Inferior parietal cortex (tissue), 1 donor: Measurements from ENCODE around the gene KREMEN2.
"Not testable (repeated sequence)": the region's sequence is repeated elsewhere in the genome, so short reads cannot be mapped to it uniquely, and the experiment has no call there.

Experiments
- DNase-seq: peaks from one replicate; pipeline ENCODE4 v3.0.0-alpha.2; 2016; ENCODE audit errors: extremely low spot score

Gene KREMEN2, protein sequence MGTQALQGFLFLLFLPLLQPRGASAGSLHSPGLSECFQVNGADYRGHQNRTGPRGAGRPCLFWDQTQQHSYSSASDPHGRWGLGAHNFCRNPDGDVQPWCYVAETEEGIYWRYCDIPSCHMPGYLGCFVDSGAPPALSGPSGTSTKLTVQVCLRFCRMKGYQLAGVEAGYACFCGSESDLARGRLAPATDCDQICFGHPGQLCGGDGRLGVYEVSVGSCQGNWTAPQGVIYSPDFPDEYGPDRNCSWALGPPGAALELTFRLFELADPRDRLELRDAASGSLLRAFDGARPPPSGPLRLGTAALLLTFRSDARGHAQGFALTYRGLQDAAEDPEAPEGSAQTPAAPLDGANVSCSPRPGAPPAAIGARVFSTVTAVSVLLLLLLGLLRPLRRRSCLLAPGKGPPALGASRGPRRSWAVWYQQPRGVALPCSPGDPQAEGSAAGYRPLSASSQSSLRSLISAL

DNA sequence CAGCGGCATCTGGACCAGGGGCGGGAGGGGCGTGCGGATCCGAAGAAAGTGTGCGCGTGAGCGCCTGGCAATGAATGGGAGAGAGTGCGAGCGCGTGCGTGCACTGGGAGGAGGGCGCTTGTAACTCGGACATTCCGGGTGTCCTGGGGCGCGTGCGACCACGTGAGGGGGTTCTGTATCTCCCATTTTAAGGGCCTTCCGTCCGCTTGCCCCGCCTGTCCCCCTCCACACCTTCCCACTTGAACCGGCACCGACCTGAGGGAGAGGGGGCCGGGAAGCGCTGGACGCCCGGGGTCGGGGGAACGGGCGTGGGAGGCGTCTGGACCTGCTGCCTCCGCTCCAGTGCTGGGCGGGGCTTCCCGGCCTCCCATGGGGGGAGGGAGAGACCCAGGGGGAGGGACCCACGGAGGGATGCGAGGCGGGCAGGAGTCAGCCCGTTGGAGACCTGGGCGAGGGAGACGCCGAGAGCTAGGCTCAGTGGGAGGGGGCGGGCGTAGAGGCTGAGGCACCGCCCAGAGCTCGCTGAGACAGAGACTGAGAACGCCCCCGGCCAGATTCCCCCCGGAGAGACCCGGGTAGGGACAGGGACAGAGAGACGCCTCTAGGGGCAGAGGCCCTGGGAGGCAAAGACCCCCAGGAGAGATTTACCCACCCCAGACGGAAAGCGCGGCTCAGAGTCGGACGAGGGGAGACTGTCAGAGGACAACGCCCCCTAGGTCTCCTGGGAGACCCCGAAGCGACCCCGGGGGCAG, at the start of gene KREMEN2:
KREMEN2 (plus strand) TSS at position 553 of the 752 bp plus-strand sequence. CDS start 246 bp downstream, outside the sequence.
- no peak for DNase-seq

DNA sequence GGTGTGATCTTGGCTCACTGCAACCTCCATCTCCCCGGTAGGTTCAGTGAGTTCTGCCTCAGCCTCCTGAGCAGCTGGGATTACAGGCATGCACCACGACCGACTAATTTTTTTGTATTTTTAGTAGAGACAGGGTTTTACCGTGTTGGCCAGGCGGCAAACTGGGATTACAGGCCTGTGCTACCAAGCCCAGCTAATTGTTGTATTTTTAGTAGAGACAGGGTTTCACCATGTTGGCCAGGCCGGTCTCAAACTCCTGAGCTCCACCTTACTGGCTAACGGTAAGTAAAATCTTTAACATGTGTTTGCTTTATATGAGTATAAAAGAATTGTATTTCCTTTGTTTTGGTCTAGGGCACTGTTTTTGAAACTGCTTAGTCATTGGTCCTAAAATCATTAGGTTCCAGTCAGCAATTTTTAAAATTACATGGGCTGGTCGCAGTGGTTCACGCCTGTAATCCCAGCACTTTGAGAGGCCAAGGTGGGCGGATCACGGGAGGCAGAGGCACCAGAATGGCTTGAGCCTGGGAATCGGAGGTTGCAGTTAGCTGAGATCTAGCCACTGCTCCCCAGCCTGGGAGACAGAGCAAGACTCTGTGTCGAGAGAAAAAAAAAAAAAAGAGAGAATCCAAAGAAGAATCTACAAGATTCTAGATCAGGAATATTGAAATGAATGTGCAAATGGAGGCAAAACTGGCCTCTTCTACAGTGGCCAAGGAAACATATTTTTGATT, 48.7 kb upstream of the KREMEN2 start:
- DNase-seq: no peak

DNA sequence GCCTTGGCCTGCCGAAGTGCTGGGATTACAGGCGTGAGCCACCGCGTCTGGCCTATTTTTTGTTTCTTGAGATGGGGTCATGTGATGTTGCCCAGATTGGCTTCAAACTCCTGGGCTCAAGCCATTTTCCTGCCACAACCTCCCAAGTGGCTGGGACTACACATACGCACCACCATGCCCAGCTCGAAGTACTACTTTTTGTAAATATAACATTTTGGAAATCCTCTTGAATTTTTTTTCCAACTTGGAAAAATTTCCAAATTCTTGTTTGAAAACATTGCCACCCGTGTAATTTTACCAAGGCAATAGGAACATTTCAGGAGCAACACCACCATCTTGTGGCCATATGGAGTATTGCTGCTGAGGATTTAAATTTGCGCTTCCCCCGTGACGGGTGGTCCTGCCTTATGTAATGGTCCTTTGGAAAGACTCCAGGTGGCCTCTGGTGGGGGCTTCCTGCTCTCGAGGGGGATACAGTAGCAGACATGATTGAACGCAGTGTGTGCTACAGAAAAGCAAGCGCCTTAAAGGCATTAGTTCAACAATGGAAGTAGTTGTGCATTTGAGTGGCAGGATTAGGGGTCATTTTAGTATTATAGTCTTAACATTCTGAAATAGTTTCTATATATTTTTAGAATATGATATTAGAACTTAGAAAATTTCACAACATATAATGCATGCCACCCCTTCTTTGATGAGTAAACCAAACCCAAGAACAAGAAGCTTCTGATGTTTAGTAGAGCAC, 44.4 kb upstream of the KREMEN2 start:
- DNase-seq: peak; percentile 89

DNA sequence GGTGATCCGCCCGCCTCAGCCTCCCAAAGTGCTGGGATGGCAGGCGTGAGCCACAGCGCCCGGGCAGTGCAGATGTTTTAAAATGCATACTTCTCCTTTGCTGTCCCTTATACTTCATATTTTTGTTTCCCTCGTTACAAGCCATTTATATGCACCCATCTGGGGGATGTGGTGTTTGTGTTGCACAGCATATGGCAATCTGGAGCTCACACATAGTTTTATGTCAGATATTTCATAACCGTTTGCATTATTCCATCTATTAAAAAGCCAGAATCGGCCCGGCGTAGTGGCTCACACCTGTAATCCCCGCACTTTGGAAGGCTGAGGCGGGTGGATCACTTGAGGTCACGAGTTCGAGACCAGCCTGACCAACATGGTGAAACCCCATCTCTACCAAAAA, 40.6 kb upstream of the KREMEN2 start:
- no peak for DNase-seq

DNA sequence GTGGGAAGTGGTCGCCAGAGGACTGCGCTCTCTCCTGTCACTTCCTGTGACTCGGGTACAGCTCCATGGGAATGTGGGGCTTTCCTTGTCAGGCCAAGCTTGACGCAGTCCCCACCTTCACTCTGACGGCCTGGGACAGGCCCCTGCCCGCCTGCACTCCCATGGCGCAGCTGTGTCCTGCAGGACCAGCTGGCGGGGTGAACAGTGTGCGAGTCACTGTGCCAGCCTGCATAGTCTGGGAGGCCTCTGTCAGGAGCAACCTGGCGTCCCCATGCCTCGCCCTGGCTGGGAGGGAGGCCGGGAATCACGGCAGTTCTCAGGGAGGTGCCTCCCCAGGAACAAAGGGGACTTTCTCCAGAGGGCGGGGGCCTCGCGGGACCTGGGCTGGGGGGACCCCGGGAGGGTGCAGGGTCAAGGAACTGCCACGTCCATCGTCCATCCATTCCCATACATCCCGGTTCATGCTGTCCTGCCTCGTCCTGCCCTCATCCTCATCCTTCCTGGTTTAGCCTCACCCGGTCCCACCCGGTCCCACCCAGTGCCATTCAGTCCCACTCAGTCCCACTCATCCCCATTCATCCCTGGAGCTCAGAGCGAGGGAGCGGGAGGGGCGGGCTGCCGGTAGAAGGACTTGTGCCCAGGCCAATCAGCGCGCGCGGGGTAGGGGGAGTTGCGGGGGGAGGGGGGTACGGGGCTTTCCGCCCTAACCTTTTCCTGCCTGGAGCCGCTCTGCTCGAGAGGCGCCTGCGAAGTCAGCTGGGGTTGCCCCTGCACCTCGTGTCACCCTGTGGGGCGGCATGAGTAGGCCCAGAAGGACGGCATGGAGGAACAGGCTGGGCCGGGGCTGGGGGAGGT, 38.9 kb upstream of the KREMEN2 start:
- DNase-seq: no peak

DNA sequence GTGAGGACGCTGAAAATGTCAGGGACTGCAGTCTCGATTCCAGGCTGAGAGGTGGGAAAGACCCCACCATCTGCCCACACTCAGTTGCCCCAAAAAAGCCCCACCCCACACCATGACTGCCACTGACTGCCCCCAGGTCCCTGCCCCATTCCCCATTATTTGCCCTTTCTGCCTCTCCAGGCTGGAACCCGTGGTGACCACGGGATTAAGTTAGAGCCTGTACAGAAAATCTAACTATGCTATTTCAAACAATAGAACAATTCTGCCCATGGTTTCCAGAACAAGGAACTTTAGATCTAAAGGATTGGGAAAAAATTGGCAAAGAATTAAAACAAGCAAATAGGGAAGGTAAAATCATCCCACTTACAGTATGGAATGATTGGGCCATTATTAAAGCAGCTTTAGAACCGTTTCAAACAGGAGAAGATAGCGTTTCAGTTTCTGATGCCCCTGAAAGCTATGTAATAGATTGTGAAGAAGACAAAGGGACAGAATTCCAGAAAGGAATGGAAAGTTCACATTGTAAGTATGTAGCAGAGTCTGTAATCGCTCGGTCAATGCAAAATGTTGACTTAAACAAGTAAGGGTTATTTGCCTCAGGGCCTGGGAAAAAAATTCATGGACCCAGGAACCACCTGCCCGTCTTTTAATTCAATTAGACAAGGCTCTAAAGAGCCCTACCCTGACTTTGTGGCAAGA, 38.0 kb upstream of the KREMEN2 start:
- peak; percentile 6 for DNase-seq

DNA sequence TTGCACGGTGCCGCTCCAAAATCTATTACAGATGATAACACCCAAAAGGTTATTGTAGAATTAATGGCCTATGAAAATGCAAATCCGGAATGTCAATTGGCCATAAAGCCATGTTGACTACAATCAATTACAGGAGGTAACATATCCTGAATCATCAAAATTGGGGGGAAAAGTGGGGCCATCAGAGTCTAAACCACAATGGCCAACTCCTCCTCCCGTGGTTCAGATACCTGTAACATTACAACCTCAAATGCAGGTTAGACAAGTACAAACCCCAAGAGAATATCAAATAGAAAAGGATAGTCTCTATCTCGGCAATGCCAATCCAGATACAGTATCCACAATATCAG, 37.5 kb upstream of the KREMEN2 start:
- DNase-seq: peak; percentile 7

DNA sequence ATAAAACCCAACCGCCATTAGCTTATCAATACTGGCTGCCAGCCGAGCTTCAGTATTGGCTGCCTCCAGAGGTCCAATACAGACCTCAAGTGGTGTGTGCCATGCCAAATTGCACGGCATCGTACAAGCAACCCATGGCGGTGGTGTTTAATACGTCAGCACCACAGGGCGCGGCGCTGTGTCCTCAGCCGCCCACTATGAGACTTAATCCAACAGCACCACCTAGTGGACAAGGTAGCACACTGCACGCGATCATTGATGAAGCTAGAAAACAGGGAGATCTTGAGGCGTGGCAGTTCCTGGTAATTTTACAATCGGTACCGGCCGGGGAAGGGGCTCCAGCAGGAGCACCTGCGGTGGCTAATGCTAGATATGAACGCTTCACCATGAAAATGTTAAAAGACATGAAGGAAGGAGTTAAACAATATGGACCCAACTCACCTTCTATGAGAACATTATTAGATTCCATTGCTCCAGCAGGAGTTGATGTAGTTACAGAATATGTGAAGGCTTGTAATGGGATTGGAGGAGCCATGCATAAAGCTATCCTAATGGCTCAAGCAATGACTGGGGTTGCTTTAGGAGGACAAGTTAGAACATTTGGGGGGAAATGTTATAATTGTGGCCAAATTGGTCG, 36.9 kb upstream of the KREMEN2 start:
- peak; percentile 97 for DNase-seq

DNA sequence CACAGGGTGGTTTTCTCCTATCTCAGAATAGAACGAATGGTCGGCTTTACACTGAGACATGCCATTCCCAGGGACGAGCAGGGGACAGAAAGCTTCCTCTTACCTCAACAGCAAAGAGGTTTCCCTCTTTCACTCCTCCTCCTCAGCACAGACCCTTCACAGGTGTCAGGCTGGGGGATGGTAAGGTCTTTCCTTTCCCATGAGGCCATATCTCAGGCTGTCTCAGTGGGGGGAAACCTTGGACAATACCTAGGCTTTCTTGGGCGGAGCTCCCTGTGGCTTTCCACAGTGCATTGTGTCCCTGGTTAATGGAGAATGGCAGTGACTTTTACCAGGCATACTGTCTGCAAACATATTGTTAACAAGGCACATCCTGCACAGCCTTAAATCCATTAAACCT, 35.9 kb upstream of the KREMEN2 start:
- not testable (repeated sequence) for DNase-seq

DNA sequence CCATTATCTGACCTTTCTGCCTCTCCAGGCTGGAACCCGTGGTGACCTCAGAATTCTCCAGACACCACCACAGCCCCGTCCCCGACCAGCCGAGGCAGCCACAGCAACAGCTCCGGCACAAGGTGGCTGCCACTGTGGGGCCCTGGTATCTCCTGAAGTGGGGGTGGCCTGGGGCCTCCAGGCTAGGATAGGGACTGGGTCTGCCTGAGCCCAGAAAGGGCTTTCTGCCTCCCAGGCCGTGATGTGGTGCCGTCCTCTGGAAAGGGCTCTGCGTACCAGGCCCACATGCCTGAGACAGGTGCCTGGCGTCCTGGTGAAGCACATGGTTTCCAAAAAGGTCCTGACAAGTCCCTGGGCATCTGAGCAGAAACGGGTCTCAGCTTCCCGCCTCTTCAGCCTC, 35.3 kb upstream of the KREMEN2 start:
- no peak for DNase-seq

DNA sequence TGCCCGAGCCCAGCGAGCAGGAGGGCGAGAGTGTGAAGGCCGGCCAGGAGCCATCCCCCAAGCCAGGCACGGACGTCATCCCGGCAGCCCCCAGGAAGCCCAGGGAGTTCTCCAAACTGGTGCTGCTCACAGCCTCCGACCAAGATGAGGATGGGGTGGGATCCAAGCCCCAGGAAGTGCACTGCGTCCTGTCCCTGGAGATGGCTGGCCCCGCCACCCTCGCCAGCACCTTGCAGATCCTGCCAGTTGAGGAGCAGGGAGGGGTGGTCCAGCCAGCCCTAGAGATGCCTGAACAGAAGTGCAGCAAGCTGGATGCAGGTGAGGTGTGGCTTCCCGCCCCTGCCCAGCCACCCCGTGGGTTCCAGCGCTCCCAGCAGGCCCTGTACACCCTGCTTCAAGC, 34.4 kb upstream of the KREMEN2 start:
- no peak for DNase-seq

DNA sequence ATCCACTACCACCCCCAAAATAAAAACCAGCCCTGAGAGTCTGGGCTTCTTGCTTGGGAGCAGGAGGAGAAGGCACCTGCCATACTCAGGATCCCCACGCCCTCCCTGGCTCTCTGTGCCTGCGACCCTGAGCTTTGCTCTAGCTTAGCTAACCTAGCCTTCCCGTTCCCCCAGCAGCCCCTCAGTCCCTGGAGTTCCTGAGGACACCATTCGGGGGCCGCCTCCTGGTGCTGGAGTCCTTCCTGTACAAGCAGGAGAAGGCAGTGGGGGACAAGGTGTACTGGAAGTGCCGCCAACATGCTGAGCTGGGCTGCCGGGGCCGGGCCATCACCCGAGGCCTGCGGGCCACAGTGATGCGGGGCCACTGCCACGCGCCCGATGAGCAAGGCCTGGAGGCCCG, 33.8 kb upstream of the KREMEN2 start:
- DNase-seq: no peak

DNA sequence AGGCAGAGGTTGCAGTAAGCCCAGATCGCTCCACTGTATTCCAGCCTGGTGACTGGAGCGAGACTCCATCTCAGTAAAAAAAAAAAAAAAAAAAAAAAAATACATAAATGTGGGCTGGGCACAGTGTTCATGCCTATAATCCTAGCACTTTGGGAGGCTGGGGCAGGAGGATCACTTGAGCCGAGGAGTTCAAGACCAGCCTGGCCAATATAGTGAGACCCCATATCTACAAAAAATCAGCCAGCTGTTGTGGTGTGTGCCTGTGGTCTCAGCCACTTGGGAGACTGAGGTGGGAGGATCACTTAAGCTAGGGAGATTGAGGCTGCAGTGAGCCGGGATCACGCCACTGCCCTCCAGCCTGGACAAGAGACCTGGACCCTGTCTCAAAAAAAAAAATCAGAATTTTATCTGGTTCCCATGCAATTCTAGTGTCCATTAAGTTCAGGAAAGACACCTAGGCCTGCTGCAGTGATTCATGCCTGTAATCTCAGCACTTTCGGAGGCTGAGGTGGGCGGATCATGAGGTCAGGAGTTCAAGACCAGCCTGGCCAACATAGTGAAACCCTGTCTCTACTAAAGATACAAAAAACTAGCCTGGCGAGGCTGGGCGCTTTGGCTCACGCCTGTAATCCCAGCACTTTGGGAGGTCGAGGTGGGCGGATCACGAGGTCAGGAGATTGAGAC, 32.7 kb upstream of the KREMEN2 start:
- DNase-seq: not testable (repeated sequence)

DNA sequence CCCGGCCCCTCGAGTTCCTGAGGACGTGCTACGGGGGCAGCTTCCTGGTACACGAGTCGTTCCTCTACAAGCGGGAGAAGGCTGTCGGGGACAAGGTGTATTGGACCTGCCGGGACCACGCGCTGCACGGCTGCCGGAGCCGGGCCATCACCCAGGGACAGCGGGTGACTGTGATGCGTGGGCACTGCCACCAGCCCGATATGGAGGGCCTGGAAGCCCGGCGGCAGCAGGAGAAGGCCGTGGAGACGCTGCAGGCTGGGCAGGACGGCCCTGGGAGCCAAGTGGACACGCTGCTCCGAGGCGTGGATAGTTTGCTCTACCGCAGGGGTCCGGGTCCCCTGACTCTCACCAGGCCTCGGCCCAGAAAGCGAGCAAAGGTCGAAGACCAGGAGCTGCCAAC, 30.9 kb upstream of the KREMEN2 start:
- DNase-seq: no peak

DNA sequence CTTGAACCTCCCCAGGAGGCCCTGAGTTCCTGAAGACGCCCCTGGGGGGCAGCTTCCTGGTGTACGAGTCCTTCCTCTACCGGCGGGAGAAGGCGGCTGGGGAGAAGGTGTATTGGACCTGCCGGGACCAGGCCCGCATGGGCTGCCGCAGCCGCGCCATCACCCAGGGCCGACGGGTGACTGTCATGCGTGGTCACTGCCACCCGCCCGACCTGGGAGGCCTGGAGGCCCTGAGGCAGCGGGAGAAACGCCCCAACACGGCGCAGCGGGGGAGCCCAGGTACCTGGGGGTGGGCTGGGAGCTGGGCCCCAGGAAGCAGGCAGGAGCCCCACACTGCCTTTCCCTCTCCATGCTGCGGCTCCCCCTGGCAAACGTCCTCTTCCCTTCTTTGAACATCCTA, 30.4 kb upstream of the KREMEN2 start:
- DNase-seq: no peak

DNA sequence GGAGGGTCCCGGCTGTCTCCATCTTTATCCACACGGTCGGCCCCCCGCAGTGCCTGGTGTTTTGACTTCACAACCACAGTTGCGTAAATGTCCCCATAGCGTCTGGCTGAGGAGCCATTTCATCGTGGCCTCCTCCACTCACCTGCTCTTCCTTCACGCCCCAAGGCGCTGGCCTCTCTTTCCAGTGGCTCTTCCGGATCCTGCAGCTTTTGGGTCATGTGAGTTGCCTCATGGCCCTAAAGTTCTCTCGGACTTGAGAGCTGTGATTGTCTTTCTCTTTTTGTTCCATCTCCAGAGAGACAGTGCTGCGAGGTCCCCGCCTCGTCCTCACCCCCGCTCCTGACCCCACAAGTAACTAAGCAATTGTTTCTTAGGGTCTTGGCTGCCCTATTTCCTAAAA, 29.6 kb upstream of the KREMEN2 start:
- no peak for DNase-seq

DNA sequence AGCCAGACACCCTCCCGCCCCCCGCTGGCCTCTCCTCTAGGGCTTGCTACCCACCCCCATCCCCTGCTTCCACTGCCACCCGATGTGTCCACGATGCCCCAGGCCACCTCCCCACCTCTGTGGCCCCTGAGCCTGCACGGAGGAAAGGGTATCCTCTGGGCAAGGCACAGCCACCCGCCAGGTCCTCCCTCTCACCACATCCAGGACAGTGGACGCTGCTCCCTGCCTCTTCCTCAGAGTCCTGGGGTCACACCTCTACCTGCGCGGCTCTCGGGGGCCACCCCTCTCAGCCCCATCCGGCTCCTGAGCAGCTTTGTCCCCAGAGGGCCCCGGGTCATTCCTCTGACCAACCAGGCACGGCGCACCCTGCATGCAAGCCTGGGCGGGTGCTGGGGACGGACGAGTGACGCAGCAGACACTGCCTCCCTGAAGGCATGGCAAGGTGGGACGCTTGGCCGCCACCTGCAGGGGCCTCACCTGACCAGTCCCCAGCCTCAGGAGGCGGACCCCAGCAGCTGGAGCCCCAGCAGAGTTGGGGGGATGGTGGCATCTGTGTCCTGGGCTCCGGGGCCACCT, 27.6 kb upstream of the KREMEN2 start:
- no peak for DNase-seq

DNA sequence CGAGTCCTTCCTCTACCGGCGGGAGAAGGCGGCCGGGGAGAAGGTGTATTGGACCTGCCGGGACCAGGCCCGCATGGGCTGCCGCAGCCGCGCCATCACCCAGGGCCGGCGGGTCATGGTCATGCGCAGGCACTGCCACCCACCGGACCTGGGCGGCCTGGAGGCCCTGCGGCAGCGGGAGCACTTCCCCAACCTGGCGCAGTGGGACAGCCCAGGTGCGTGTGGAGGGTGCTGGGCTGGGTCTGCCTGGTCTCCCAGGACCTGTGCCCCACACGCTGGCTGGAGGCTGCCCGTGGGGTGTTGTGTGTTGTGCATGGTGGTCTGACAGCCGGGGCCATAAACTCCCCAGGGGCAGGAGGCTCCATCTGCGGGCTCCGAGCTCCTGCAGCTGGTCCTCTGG, 26.9 kb upstream of the KREMEN2 start:
- no peak for DNase-seq

DNA sequence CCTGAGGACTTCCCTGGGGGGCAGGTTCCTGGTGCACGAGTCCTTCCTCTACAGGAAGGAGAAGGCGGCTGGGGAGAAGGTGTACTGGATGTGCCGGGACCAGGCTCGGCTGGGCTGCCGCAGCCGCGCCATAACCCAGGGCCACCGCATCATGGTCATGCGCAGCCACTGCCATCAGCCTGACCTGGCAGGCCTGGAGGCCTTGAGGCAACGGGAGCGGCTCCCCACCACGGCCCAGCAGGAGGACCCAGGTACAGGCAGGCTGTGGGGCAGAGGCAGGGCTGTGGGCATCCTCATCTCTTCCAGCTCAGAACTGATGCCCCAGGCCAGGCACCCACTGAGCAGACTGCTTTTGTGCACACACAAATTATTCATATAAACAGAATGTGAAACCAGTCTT, 25.9 kb upstream of the KREMEN2 start:
- no peak for DNase-seq
